HEK293 (cell line): ENCODE results near the gene SAE1.

Experiments
- CTCF ChIA-PET: fragments of 350-600 bp; formaldehyde crosslinking; extraction: SDS; loops from one replicate; lab custom pipeline; 2021; ENCODE audit warnings: antibody characterized with exemption; lab: Yijun Ruan, JAX
- POLR2A ChIA-PET: fragments of 300-600 bp; formaldehyde crosslinking; extraction: SDS; loops from one replicate; lab custom pipeline; 2020; ENCODE audit warnings: antibody characterized with exemption, inconsistent platforms; lab: Yijun Ruan, JAX
- H3K27ac ChIP-seq: fragments of 200-500 bp; sonication (Bioruptor generic); 2 replicates; pipeline ENCODE4 v1.5.1; 2014; ENCODE audit warnings: low read depth, low read length, control low read depth, inconsistent platforms; ENCODE audit errors: extremely low read depth
- H3K36me3 ChIP-seq, 2 experiments: fragments of 200-500 bp in 1 of 2; sonication (Bioruptor generic) in 1 of 2; 1 replicate in 1 of 2; 2 replicates in 1 of 2; pipeline ENCODE4 v1.5.1; 2014 to 2017; ENCODE audit warnings: inconsistent platforms in 2 of 2, low read length in 2 of 2; ENCODE audit not compliant: control insufficient read depth in 2 of 2, insufficient read depth in 1 of 2
- H3K4me1 ChIP-seq: fragments of 200-500 bp; sonication (Bioruptor generic); 2 replicates; pipeline ENCODE4 v1.5.1; 2014; ENCODE audit warnings: mild to moderate bottlenecking, low read length, inconsistent platforms; ENCODE audit not compliant: control insufficient read depth, insufficient read depth
- H3K4me3 ChIP-seq: 2 replicates; pipeline ENCODE4 v1.5.1; 2011; ENCODE audit warnings: low read depth, mild to moderate bottlenecking, control low read depth, low read length, moderate library complexity
- H3K9me3 ChIP-seq: fragments of 200-500 bp; sonication (Bioruptor generic); 2 replicates; pipeline ENCODE4 v1.5.1; 2014; ENCODE audit warnings: low read depth, low read length, inconsistent platforms; ENCODE audit not compliant: control insufficient read depth, insufficient read depth
- FEZF1 ChIP-seq: fragments of 450-650 bp; formaldehyde crosslinking; IDR thresholded peaks from 2 replicates; pipeline ENCODE4 v1.5.1; 2016; ENCODE audit warnings: missing biosample characterization, missing genetic modification characterization
- GLIS2 ChIP-seq: fragments of 450-650 bp; formaldehyde crosslinking; IDR thresholded peaks from 2 replicates; pipeline ENCODE4 v1.5.1; 2016; ENCODE audit warnings: missing biosample characterization, missing genetic modification characterization
- HOXC10 ChIP-seq: sonication (generic); formaldehyde crosslinking; IDR thresholded peaks from 2 replicates; pipeline ENCODE4 v1.8.1; 2023; ENCODE audit warnings: mild to moderate bottlenecking, missing genetic modification reagents
- OVOL3 ChIP-seq: fragments of 450-650 bp; formaldehyde crosslinking; IDR thresholded peaks from 2 replicates; pipeline ENCODE4 v1.5.1; 2016; ENCODE audit warnings: missing biosample characterization, missing genetic modification characterization
- PRDM10 ChIP-seq: fragments of 450-650 bp; formaldehyde crosslinking; IDR thresholded peaks from 2 replicates; pipeline ENCODE4 v1.5.1; 2016; ENCODE audit warnings: missing biosample characterization, missing genetic modification characterization
- RBAK ChIP-seq: fragments of 450-650 bp; formaldehyde crosslinking; IDR thresholded peaks from 2 replicates; pipeline ENCODE4 v1.5.1; 2016; ENCODE audit warnings: missing biosample characterization, missing genetic modification characterization
- TCF7L2 ChIP-seq: IDR thresholded peaks from 2 replicates; pipeline ENCODE4 v1.6.1; 2011; ENCODE audit warnings: low read depth, mild to moderate bottlenecking, inconsistent platforms, low read length, moderate library complexity, borderline replicate concordance
- TRIM28 ChIP-seq: IDR thresholded peaks from 2 replicates; pipeline ENCODE4 v1.6.1; 2011; ENCODE audit warnings: low read length, control low read depth, borderline replicate concordance
- ZBTB8A ChIP-seq: fragments of 450-650 bp; formaldehyde crosslinking; IDR thresholded peaks from 2 replicates; pipeline ENCODE4 v1.5.1; 2016; ENCODE audit warnings: missing biosample characterization, missing genetic modification characterization
- ZFP3 ChIP-seq: fragments of 450-650 bp; formaldehyde crosslinking; IDR thresholded peaks from 2 replicates; pipeline ENCODE4 v1.5.1; 2016; ENCODE audit warnings: low read depth, missing biosample characterization, missing genetic modification characterization
- ZFP37 ChIP-seq: fragments of 450-650 bp; formaldehyde crosslinking; IDR thresholded peaks from 2 replicates; pipeline ENCODE4 v1.5.1; 2016; ENCODE audit warnings: missing biosample characterization, missing genetic modification characterization
- ZNF138 ChIP-seq: fragments of 450-650 bp; formaldehyde crosslinking; IDR thresholded peaks from 2 replicates; pipeline ENCODE4 v1.5.1; 2016; ENCODE audit warnings: missing biosample characterization, missing genetic modification characterization, borderline replicate concordance
- ZNF140 ChIP-seq: fragments of 450-650 bp; formaldehyde crosslinking; IDR thresholded peaks from 2 replicates; pipeline ENCODE4 v1.5.1; 2016; ENCODE audit warnings: missing biosample characterization, missing genetic modification characterization
- ZNF174 ChIP-seq: fragments of 450-650 bp; formaldehyde crosslinking; IDR thresholded peaks from 2 replicates; pipeline ENCODE4 v1.5.0; 2017; ENCODE audit warnings: missing biosample characterization, mild to moderate bottlenecking, missing genetic modification characterization
- ZNF19 ChIP-seq: fragments of 450-650 bp; formaldehyde crosslinking; IDR thresholded peaks from 2 replicates; pipeline ENCODE4; 2016; ENCODE audit warnings: missing biosample characterization, missing genetic modification characterization, low read depth
- ZNF274 ChIP-seq, 2 experiments: fragments of 200-500 bp in 1 of 2; fragments of 450-650 bp in 1 of 2; sonication (Bioruptor generic) in 1 of 2; formaldehyde crosslinking in 1 of 2; IDR thresholded peaks; 2 replicates each; pipeline versions ENCODE4 v1.5.1 to v1.6.1; 2014 to 2016; ENCODE audit warnings: borderline replicate concordance in 1 of 2, inconsistent platforms in 1 of 2, low read length in 1 of 2, missing biosample characterization in 1 of 2, missing genetic modification characterization in 1 of 2
- ZNF280C ChIP-seq: fragments of 450-650 bp; formaldehyde crosslinking; IDR thresholded peaks from 2 replicates; pipeline ENCODE4 v1.5.1; 2016; ENCODE audit warnings: missing biosample characterization, missing genetic modification characterization
- ZNF311 ChIP-seq: fragments of 450-650 bp; formaldehyde crosslinking; IDR thresholded peaks from 2 replicates; pipeline ENCODE4 v1.5.1; 2017; ENCODE audit warnings: missing biosample characterization, missing genetic modification characterization, borderline replicate concordance
- ZNF341 ChIP-seq: fragments of 450-650 bp; formaldehyde crosslinking; IDR thresholded peaks from 2 replicates; pipeline ENCODE4; 2016; ENCODE audit warnings: low read depth, missing biosample characterization, missing genetic modification characterization
- ZNF354C ChIP-seq: fragments of 450-650 bp; formaldehyde crosslinking; IDR thresholded peaks from 2 replicates; pipeline ENCODE4 v1.5.1; 2016; ENCODE audit warnings: missing biosample characterization, missing genetic modification characterization, low read depth, borderline replicate concordance
- ZNF398 ChIP-seq: fragments of 450-650 bp; formaldehyde crosslinking; IDR thresholded peaks from 2 replicates; pipeline ENCODE4 v1.5.1; 2017; ENCODE audit warnings: missing biosample characterization, missing genetic modification characterization
- ZNF404 ChIP-seq: fragments of 450-650 bp; formaldehyde crosslinking; IDR thresholded peaks from 2 replicates; pipeline ENCODE4 v1.5.1; 2017; ENCODE audit warnings: missing biosample characterization, missing genetic modification characterization
- ZNF488 ChIP-seq: fragments of 450-650 bp; formaldehyde crosslinking; IDR thresholded peaks from 2 replicates; pipeline ENCODE4 v1.5.1; 2016; ENCODE audit warnings: missing biosample characterization, missing genetic modification characterization
- ZNF530 ChIP-seq: fragments of 450-650 bp; formaldehyde crosslinking; IDR thresholded peaks from 2 replicates; pipeline ENCODE4 v1.5.1; 2016; ENCODE audit warnings: low read depth, missing biosample characterization, missing genetic modification characterization
- ZNF623 ChIP-seq: fragments of 450-650 bp; formaldehyde crosslinking; IDR thresholded peaks from 2 replicates; pipeline ENCODE4 v1.5.1; 2016; ENCODE audit warnings: missing biosample characterization, missing genetic modification characterization
- ZNF76 ChIP-seq: fragments of 450-650 bp; formaldehyde crosslinking; IDR thresholded peaks from 2 replicates; pipeline ENCODE4; 2016; ENCODE audit warnings: low read depth, missing biosample characterization, missing genetic modification characterization, borderline replicate concordance
- ZNF768 ChIP-seq: fragments of 450-650 bp; formaldehyde crosslinking; IDR thresholded peaks from 2 replicates; pipeline ENCODE4 v1.5.1; 2018; ENCODE audit warnings: missing biosample characterization, mild to moderate bottlenecking, missing genetic modification characterization
- ZNF785 ChIP-seq: fragments of 450-650 bp; formaldehyde crosslinking; IDR thresholded peaks from 2 replicates; pipeline ENCODE4 v1.5.1; 2016; ENCODE audit warnings: missing biosample characterization, missing genetic modification characterization

Gene SAE1

DNA sequence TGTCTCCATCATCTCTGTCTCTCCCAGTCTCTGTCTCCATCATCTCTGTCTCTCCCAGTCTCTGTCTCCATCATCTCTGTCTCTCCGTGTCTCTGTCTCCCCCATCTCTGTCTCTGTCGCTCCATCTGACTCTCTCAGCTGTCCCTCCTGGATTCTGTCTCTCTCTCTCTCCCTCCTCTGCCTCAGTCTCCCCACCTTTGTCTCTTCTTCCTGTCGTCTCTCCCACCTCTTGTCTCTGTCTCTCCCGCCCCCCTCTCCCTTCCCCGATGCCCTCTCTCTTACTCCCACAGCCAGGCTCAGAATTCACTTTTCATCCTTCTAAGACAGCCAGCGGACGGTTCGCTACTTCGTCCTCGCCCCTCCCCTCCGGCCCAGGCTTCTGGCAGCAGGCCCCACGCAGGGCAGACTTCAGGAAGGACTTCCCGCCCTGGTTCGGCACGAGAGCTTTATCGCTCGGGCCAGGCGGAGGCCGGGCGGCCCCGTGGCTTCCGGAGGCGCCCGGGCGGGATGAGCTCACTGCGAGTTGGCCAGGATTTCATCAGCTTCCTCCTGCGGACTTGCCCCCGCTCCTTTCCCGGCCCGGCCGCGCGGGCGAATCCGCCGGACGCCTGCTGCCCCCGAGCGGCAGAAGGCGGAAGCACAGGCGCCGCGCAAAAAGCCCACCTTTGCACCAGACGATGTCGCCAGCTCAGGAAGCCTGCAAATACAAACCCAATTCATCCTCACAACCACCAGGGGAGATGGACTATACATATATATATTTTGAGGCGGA lies 113.3 kb downstream of the SAE1 start:
- Histone ChIP-seq H3K4me1 (peaks cover 7% of the 10 kb centered on the region), H3K27ac (peak overlapping the region; percentile 65), H3K9me3 (no peaks in the 10 kb centered on the region), H3K4me3 (peak overlapping the region; percentile 19), H3K36me3 (no peaks in the 10 kb centered on the region)
- CTCF ChIA-PET, result interaction anchor here (0.6 to 6.8 kb wide), 48 partner anchors 9 to 622 kb away, joined by 3 to 316 read pairs (median 4); partner anchors contain the start of genes CCDC9, INAFM1, SAE1 and ZC3H4
- POLR2A ChIA-PET, result interaction anchor here (0.5 to 3.3 kb wide), 25 partner anchors 9 to 1461 kb away, joined by 3 to 112 read pairs (median 5); partner anchors contain the start of genes CCDC9, DMPK, INAFM1 and SAE1
- no peak for TF ChIP-seq RBAK
- TF ChIP-seq ZNF488 (tag by site-specific recombination), result no peak; the same call in 1 of the 2 replicates
- TF ChIP-seq ZNF530 (tag by site-specific recombination), result no peak
- no peak for TF ChIP-seq ZNF280C
- no peak for TF ChIP-seq ZNF311 (tag by site-specific recombination)
- peak; percentile 89 for TF ChIP-seq ZBTB8A (tag by site-specific recombination)
- peak; percentile 94 for TF ChIP-seq ZFP37 (tag by site-specific recombination)
- no peak; the same call in none of the 2 replicates for TF ChIP-seq FEZF1 (tag by site-specific recombination)
- no peak; the same call in 1 of the 2 replicates for TF ChIP-seq ZNF623 (tag by site-specific recombination)
- TF ChIP-seq ZNF76 (tag by site-specific recombination), result peak; percentile 64
- peak; percentile 81 for TF ChIP-seq ZNF398 (tag by site-specific recombination)
- TF ChIP-seq ZNF138 (tag by site-specific recombination), result peak; percentile 78; the same call in 1 of the 2 replicates
- TF ChIP-seq PRDM10, result peak; percentile 62
- TF ChIP-seq TRIM28, result 0 out of 2 replicates have a peak, but pooled peaks have one; percentile 62
- no peak for TF ChIP-seq ZNF354C
- TF ChIP-seq ZNF274 (IDR thresholded peaks at IDR 0.05; ENCODE audit: low read length), result no peak
- TF ChIP-seq ZNF274 (tag by site-specific recombination; IDR thresholded peaks at IDR 0.05; ENCODE audit: borderline replicate concordance), result no peak
- peak; percentile 76 for TF ChIP-seq OVOL3
- TF ChIP-seq ZNF174, result no peak
- peak; percentile 64 for TF ChIP-seq GLIS2 (tag by site-specific recombination)
- TF ChIP-seq ZNF140, result no peak
- no peak for TF ChIP-seq ZNF19 (tag by site-specific recombination)
- peak; percentile 61; the same call in 1 of the 2 replicates for TF ChIP-seq ZNF768 (tag by site-specific recombination)
- peak; percentile 53 for TF ChIP-seq ZNF404 (tag by site-specific recombination)
- TF ChIP-seq TCF7L2, result no peak
- no peak for TF ChIP-seq ZNF341 (tag by site-specific recombination)
- TF ChIP-seq ZFP3, result no peak
- TF ChIP-seq ZNF785 (tag by site-specific recombination), result peak; percentile 86
- TF ChIP-seq HOXC10, result no peak
